ENCODE measurements around the gene INTU.
A peak's percentile ranks its signal among the peaks of the same experiment; 100 is the strongest.

The INTU gene

GRCh38 chr4:127616898-127617297, 15.9 kb upstream of the INTU start:
- no peak overlapping the region for H3K4me3 ChIP-seq (ENCODE audit: low read depth in 1 of 2, low read length in 2 of 2)
- H3K36me3 ChIP-seq (ENCODE audit: control insufficient read depth in 1 of 2, insufficient read depth in 2 of 2, low read length in 2 of 2): no peaks in the 10 kb centered on the region
- no peaks in the 10 kb centered on the region for H3K4me1 ChIP-seq (ENCODE audit: control insufficient read depth in 1 of 2, insufficient read depth in 2 of 2, low read length in 2 of 2)
- peaks cover 2 to 5% of the 10 kb centered on the region in 2 donors for H3K27me3 ChIP-seq (ENCODE audit: control insufficient read depth in 1 of 2, insufficient read depth in 2 of 2, low read length in 2 of 2)
- H3K9ac ChIP-seq (ENCODE audit: low read depth in 1 of 2, low read length in 2 of 2): no peak overlapping the region
- H3K27ac ChIP-seq (ENCODE audit: low read depth, low read length): no peak overlapping the region
- H3K9me3 ChIP-seq (ENCODE audit: control insufficient read depth in 1 of 2, low read length in 2 of 2): no peaks in the 10 kb centered on the region

GRCh38 chr4:127618427-127618826, 14.3 kb upstream of the INTU start:
- peaks cover 15 to 20% of the 10 kb centered on the region in 2 donors for H3K27me3 ChIP-seq (ENCODE audit: control insufficient read depth in 1 of 2, insufficient read depth in 2 of 2, low read length in 2 of 2)
- H3K9me3 ChIP-seq (ENCODE audit: control insufficient read depth in 1 of 2, low read length in 2 of 2): no peaks in the 10 kb centered on the region
- no peak overlapping the region for H3K27ac ChIP-seq (ENCODE audit: low read depth, low read length)
- H3K36me3 ChIP-seq (ENCODE audit: control insufficient read depth in 1 of 2, insufficient read depth in 2 of 2, low read length in 2 of 2): no peaks in the 10 kb centered on the region
- H3K4me3 ChIP-seq (ENCODE audit: low read depth in 1 of 2, low read length in 2 of 2): no peak overlapping the region
- H3K4me1 ChIP-seq (ENCODE audit: control insufficient read depth in 1 of 2, insufficient read depth in 2 of 2, low read length in 2 of 2): peaks cover 0 to 4% of the 10 kb centered on the region in 2 donors
- no peak overlapping the region for H3K9ac ChIP-seq (ENCODE audit: low read depth in 1 of 2, low read length in 2 of 2)

GRCh38 chr4:127622621-127622920, 10.2 kb upstream of the INTU start:
- peak overlapping the region; percentile 59 to 60 for H3K4me3 ChIP-seq (ENCODE audit: low read depth in 1 of 2, low read length in 2 of 2)
- no peaks in the 10 kb centered on the region for H3K9me3 ChIP-seq (ENCODE audit: control insufficient read depth in 1 of 2, low read length in 2 of 2)
- H3K4me1 ChIP-seq (ENCODE audit: control insufficient read depth in 1 of 2, insufficient read depth in 2 of 2, low read length in 2 of 2): peaks cover 0 to 5% of the 10 kb centered on the region in 2 donors
- H3K27me3 ChIP-seq (ENCODE audit: control insufficient read depth in 1 of 2, insufficient read depth in 2 of 2, low read length in 2 of 2): peaks cover 23 to 29% of the 10 kb centered on the region in 2 donors
- no peak overlapping the region for H3K9ac ChIP-seq (ENCODE audit: low read depth in 1 of 2, low read length in 2 of 2)
- no peak overlapping the region for H3K27ac ChIP-seq (ENCODE audit: low read depth, low read length)
- H3K36me3 ChIP-seq (ENCODE audit: control insufficient read depth in 1 of 2, insufficient read depth in 2 of 2, low read length in 2 of 2): no peaks in the 10 kb centered on the region

- Histone ChIP-seq H3K27me3 (ENCODE audit: control insufficient read depth in 1 of 2, insufficient read depth in 2 of 2, low read length in 2 of 2) (peaks cover 23 to 29% of the 10 kb centered on the region in 2 donors), H3K36me3 (ENCODE audit: control insufficient read depth in 1 of 2, insufficient read depth in 2 of 2, low read length in 2 of 2) (no peaks in the 10 kb centered on the region), H3K4me3 (ENCODE audit: low read depth in 1 of 2, low read length in 2 of 2) (peak overlapping the region; percentile 59 to 60), H3K9me3 (ENCODE audit: control insufficient read depth in 1 of 2, low read length in 2 of 2) (no peaks in the 10 kb centered on the region), H3K9ac (ENCODE audit: low read depth in 1 of 2, low read length in 2 of 2) (peak overlapping the region in 1 of 2 donors; percentile 3), H3K4me1 (ENCODE audit: control insufficient read depth in 1 of 2, insufficient read depth in 2 of 2, low read length in 2 of 2) (peaks cover 0 to 5% of the 10 kb centered on the region in 2 donors), H3K27ac (ENCODE audit: low read depth, low read length) (no peak overlapping the region)
Observed at GRCh38 chr4:127622921-127623796, 9.6 kb upstream of the INTU start.

- Histone ChIP-seq H3K27ac (ENCODE audit: low read depth, low read length) (no peak overlapping the region), H3K4me1 (ENCODE audit: control insufficient read depth in 1 of 2, insufficient read depth in 2 of 2, low read length in 2 of 2) (peaks cover 0 to 5% of the 10 kb centered on the region in 2 donors), H3K4me3 (ENCODE audit: low read depth in 1 of 2, low read length in 2 of 2) (peak overlapping the region; percentile 59 to 60), H3K9me3 (ENCODE audit: control insufficient read depth in 1 of 2, low read length in 2 of 2) (no peaks in the 10 kb centered on the region), H3K27me3 (ENCODE audit: control insufficient read depth in 1 of 2, insufficient read depth in 2 of 2, low read length in 2 of 2) (peaks cover 23 to 29% of the 10 kb centered on the region in 2 donors), H3K36me3 (ENCODE audit: control insufficient read depth in 1 of 2, insufficient read depth in 2 of 2, low read length in 2 of 2) (no peaks in the 10 kb centered on the region), H3K9ac (ENCODE audit: low read depth in 1 of 2, low read length in 2 of 2) (peak overlapping the region in 1 of 2 donors; percentile 3)
Observed at GRCh38 chr4:127623797-127624083, 9.0 kb upstream of the INTU start.

GRCh38 chr4:127624173-127624572, 8.6 kb upstream of the INTU start:
- Histone ChIP-seq H3K4me1 (ENCODE audit: control insufficient read depth in 1 of 2, insufficient read depth in 2 of 2, low read length in 2 of 2) (peaks cover 0 to 5% of the 10 kb centered on the region in 2 donors), H3K9me3 (ENCODE audit: control insufficient read depth in 1 of 2, low read length in 2 of 2) (no peaks in the 10 kb centered on the region), H3K36me3 (ENCODE audit: control insufficient read depth in 1 of 2, insufficient read depth in 2 of 2, low read length in 2 of 2) (no peaks in the 10 kb centered on the region), H3K9ac (ENCODE audit: low read depth in 1 of 2, low read length in 2 of 2) (peak overlapping the region in 1 of 2 donors; percentile 3), H3K27me3 (ENCODE audit: control insufficient read depth in 1 of 2, insufficient read depth in 2 of 2, low read length in 2 of 2) (peaks cover 23 to 29% of the 10 kb centered on the region in 2 donors), H3K27ac (ENCODE audit: low read depth, low read length) (no peak overlapping the region), H3K4me3 (ENCODE audit: low read depth in 1 of 2, low read length in 2 of 2) (no peak overlapping the region)

GRCh38 chr4:127629371-127629770, 3.4 kb upstream of the INTU start:
- H3K9me3 ChIP-seq (ENCODE audit: control insufficient read depth in 1 of 2, low read length in 2 of 2): no peaks in the 10 kb centered on the region
- H3K4me3 ChIP-seq (ENCODE audit: low read depth in 1 of 2, low read length in 2 of 2): no peak overlapping the region

GRCh38 chr4:127630152-127630551, 2.6 kb upstream of the INTU start:
- no peaks in the 10 kb centered on the region for H3K9me3 ChIP-seq (ENCODE audit: control insufficient read depth in 1 of 2, low read length in 2 of 2)
- H3K9ac ChIP-seq (ENCODE audit: low read depth in 1 of 2, low read length in 2 of 2): no peak overlapping the region
- H3K4me1 ChIP-seq (ENCODE audit: control insufficient read depth in 1 of 2, insufficient read depth in 2 of 2, low read length in 2 of 2): peaks cover 0 to 6% of the 10 kb centered on the region in 2 donors
- H3K36me3 ChIP-seq (ENCODE audit: control insufficient read depth in 1 of 2, insufficient read depth in 2 of 2, low read length in 2 of 2): no peaks in the 10 kb centered on the region
- no peaks in the 10 kb centered on the region for H3K27me3 ChIP-seq (ENCODE audit: control insufficient read depth in 1 of 2, insufficient read depth in 2 of 2, low read length in 2 of 2)
- H3K27ac ChIP-seq (ENCODE audit: low read depth, low read length): no peak overlapping the region
- no peak overlapping the region for H3K4me3 ChIP-seq (ENCODE audit: low read depth in 1 of 2, low read length in 2 of 2)

More at GRCh38 chr4:127629371-127629770, 3.4 kb upstream of the INTU start:
- no peak overlapping the region for H3K9ac ChIP-seq (ENCODE audit: low read depth in 1 of 2, low read length in 2 of 2)
- no peaks in the 10 kb centered on the region for H3K36me3 ChIP-seq (ENCODE audit: control insufficient read depth in 1 of 2, insufficient read depth in 2 of 2, low read length in 2 of 2)
- no peaks in the 10 kb centered on the region for H3K27me3 ChIP-seq (ENCODE audit: control insufficient read depth in 1 of 2, insufficient read depth in 2 of 2, low read length in 2 of 2)
- H3K4me1 ChIP-seq (ENCODE audit: control insufficient read depth in 1 of 2, insufficient read depth in 2 of 2, low read length in 2 of 2): peaks cover 0 to 6% of the 10 kb centered on the region in 2 donors
- no peak overlapping the region for H3K27ac ChIP-seq (ENCODE audit: low read depth, low read length)

GRCh38 chr4:127631420-127631819, 1.3 kb upstream of the INTU start:
- H3K27ac ChIP-seq (ENCODE audit: low read depth, low read length): no peak overlapping the region

GRCh38 chr4:127634181-127634580, 1.4 kb downstream of the INTU start:
- H3K27me3 ChIP-seq (ENCODE audit: control insufficient read depth in 1 of 2, insufficient read depth in 2 of 2, low read length in 2 of 2): no peaks in the 10 kb centered on the region
- H3K9ac ChIP-seq (ENCODE audit: low read depth in 1 of 2, low read length in 2 of 2): no peak overlapping the region
- H3K4me1 ChIP-seq (ENCODE audit: control insufficient read depth in 1 of 2, insufficient read depth in 2 of 2, low read length in 2 of 2): peaks cover 0 to 6% of the 10 kb centered on the region in 2 donors
- no peak overlapping the region for H3K27ac ChIP-seq (ENCODE audit: low read depth, low read length)
- H3K36me3 ChIP-seq (ENCODE audit: control insufficient read depth in 1 of 2, insufficient read depth in 2 of 2, low read length in 2 of 2): no peaks in the 10 kb centered on the region
- H3K9me3 ChIP-seq (ENCODE audit: control insufficient read depth in 1 of 2, low read length in 2 of 2): no peaks in the 10 kb centered on the region
- no peak overlapping the region for H3K4me3 ChIP-seq (ENCODE audit: low read depth in 1 of 2, low read length in 2 of 2)

More at GRCh38 chr4:127631420-127631819, 1.3 kb upstream of the INTU start:
- Histone ChIP-seq H3K4me1 (ENCODE audit: control insufficient read depth in 1 of 2, insufficient read depth in 2 of 2, low read length in 2 of 2) (peaks cover 0 to 6% of the 10 kb centered on the region in 2 donors), H3K36me3 (ENCODE audit: control insufficient read depth in 1 of 2, insufficient read depth in 2 of 2, low read length in 2 of 2) (no peaks in the 10 kb centered on the region), H3K9ac (ENCODE audit: low read depth in 1 of 2, low read length in 2 of 2) (no peak overlapping the region), H3K9me3 (ENCODE audit: control insufficient read depth in 1 of 2, low read length in 2 of 2) (no peaks in the 10 kb centered on the region), H3K27me3 (ENCODE audit: control insufficient read depth in 1 of 2, insufficient read depth in 2 of 2, low read length in 2 of 2) (no peaks in the 10 kb centered on the region), H3K4me3 (ENCODE audit: low read depth in 1 of 2, low read length in 2 of 2) (no peak overlapping the region)

Data from duodenal mucosa (tissue), 2 donors.